A549 (cell line): Measurements from ENCODE around the gene UBTD2. TPM values are rescaled to one million over a fixed set of nuclear protein-coding genes. Genes with fewer than 3 reads are reported as not detected.

Source experiments
- ATAC-seq, 2 experiments: fragments of 200-7000 bp in 1 of 2; fragments of >200 bp in 1 of 2; cut with Nextera tagmentation in 1 of 2; cut with Tn5 transposase in 1 of 2; 3 replicates each; pipeline versions ENCODE4 v1.8.0 to v1.9.1; 2018 to 2020; ENCODE audit warnings: mild to moderate bottlenecking in 1 of 2, moderate library complexity in 1 of 2
- CTCF ChIA-PET: fragments of 300-600 bp; sonication (Branson Sonifier 250); formaldehyde crosslinking; extraction: SDS; loops from one replicate; lab custom pipeline; 2021; ENCODE audit warnings: antibody characterized with exemption, inconsistent platforms; lab: Yijun Ruan, JAX
- POLR2A ChIA-PET: fragments of 350-600 bp; formaldehyde crosslinking; extraction: SDS; loops from one replicate; lab custom pipeline; 2021; ENCODE audit warnings: antibody characterized with exemption, inconsistent platforms; lab: Yijun Ruan, JAX
- DNase-seq, 2 experiments: peaks; one replicate each; pipeline versions ENCODE4 v3.0.0 to v3.0.0-alpha.2; 2011 to 2016; ENCODE audit warnings: low read depth in 1 of 2, low spot score in 1 of 2
- FAIRE-seq: peaks from 2 replicates; lab custom pipeline; 2011; peaks lifted over from hg19 to GRCh38; lab: Jason Lieb, UNC
- H3K27ac ChIP-seq, 2 experiments: fragments of >200 bp; sonication (Bioruptor Twin); formaldehyde crosslinking; 3 replicates each; pipeline ENCODE4 v1.5.1; 2016 to 2017
- H3K4me1 ChIP-seq: fragments of >200 bp; sonication (Bioruptor Twin); formaldehyde crosslinking; 3 replicates; pipeline ENCODE4 v1.6.1; 2016
- H3K4me2 ChIP-seq: fragments of >200 bp; sonication (Bioruptor Twin); formaldehyde crosslinking; 3 replicates; pipeline ENCODE4 v1.6.1; 2016
- H3K4me3 ChIP-seq: fragments of >200 bp; sonication (Bioruptor Twin); formaldehyde crosslinking; 3 replicates; pipeline ENCODE4 v1.5.1; 2016
- H3K9me3 ChIP-seq: fragments of >200 bp; sonication (Bioruptor Twin); formaldehyde crosslinking; 3 replicates; pipeline ENCODE4 v1.6.1; 2016
- BCL3 ChIP-seq: fragments of >200 bp; sonication (Bioruptor Twin); formaldehyde crosslinking; IDR thresholded peaks from 3 replicates; pipeline ENCODE4 v1.6.1; 2016
- BHLHE40 ChIP-seq: IDR thresholded peaks from 2 replicates; pipeline ENCODE4 v1.6.1; 2012; ENCODE audit warnings: low read depth, low read length, inconsistent platforms
- CBX2 ChIP-seq: fragments of 200-600 bp; sonication (generic); IDR thresholded peaks from 2 replicates; pipeline ENCODE4 v1.6.1; 2016; ENCODE audit warnings: low read depth, mild to moderate bottlenecking, borderline replicate concordance
- CHD4 ChIP-seq: fragments of 200-600 bp; sonication (generic); IDR thresholded peaks from 2 replicates; pipeline ENCODE4 v1.6.1; 2016; ENCODE audit warnings: antibody characterized with exemption, mild to moderate bottlenecking, borderline replicate concordance
- EHF ChIP-seq: fragments of 250-450 bp; sonication (Bioruptor Pico); IDR thresholded peaks from 2 replicates; pipeline ENCODE4 v1.5.0; 2020; ENCODE audit warnings: mild to moderate bottlenecking
- FOSB ChIP-seq: fragments of 250-450 bp; sonication (Bioruptor Pico); IDR thresholded peaks from 2 replicates; pipeline ENCODE4 v1.5.0; 2020; ENCODE audit warnings: mild to moderate bottlenecking, moderate library complexity
- GATA3 ChIP-seq: IDR thresholded peaks from 2 replicates; pipeline ENCODE4 v1.6.1; 2012; ENCODE audit warnings: borderline replicate concordance
- HDAC2 ChIP-seq: fragments of 200-600 bp; sonication (generic); IDR thresholded peaks from 2 replicates; pipeline ENCODE4 v1.6.1; 2016
- HES2 ChIP-seq: fragments of >200 bp; sonication (Bioruptor Twin); formaldehyde crosslinking; IDR thresholded peaks from 2 replicates; pipeline ENCODE4 v1.6.1; 2016
- KDM1A ChIP-seq: fragments of 200-600 bp; sonication (generic); IDR thresholded peaks from 2 replicates; pipeline ENCODE4 v1.6.1; 2016; ENCODE audit warnings: low read depth, mild to moderate bottlenecking
- MAFK ChIP-seq: fragments of 450-650 bp; IDR thresholded peaks from 2 replicates; pipeline ENCODE4 v1.6.1; 2014; ENCODE audit not compliant: partially characterized antibody
- MAZ ChIP-seq: fragments of 150-350 bp; IDR thresholded peaks from 2 replicates; pipeline ENCODE4 v1.6.1; 2014; ENCODE audit warnings: antibody characterized with exemption, low read depth, low read length, borderline replicate concordance
- MYC ChIP-seq: IDR thresholded peaks from 2 replicates; pipeline ENCODE4 v1.6.1; 2012; ENCODE audit warnings: mild to moderate bottlenecking, inconsistent platforms, low read length, improper control_type of control experiment, borderline replicate concordance
- RCOR1 ChIP-seq: fragments of 150-350 bp; IDR thresholded peaks from 2 replicates; pipeline ENCODE4 v1.6.1; 2014; ENCODE audit warnings: antibody characterized with exemption, low read length, low read depth
- SMC3 ChIP-seq: fragments of >200 bp; sonication (Bioruptor Twin); formaldehyde crosslinking; IDR thresholded peaks from 3 replicates; pipeline ENCODE4 v1.6.1; 2018; ENCODE audit warnings: inconsistent platforms
- TFCP2L1 ChIP-seq: fragments of 250-450 bp; sonication (Bioruptor Pico); IDR thresholded peaks from 2 replicates; pipeline ENCODE4 v1.5.0; 2021; ENCODE audit warnings: mild to moderate bottlenecking
- TP53 ChIP-seq: fragments of 250-450 bp; sonication (Bioruptor Pico); IDR thresholded peaks from 2 replicates; pipeline ENCODE4 v1.5.0; 2021; ENCODE audit warnings: mild to moderate bottlenecking, moderate library complexity
- ZSCAN20 ChIP-seq: fragments of 250-450 bp; sonication (Bioruptor Pico); IDR thresholded peaks from 2 replicates; pipeline ENCODE4 v1.8.0; 2022; ENCODE audit warnings: mild to moderate bottlenecking, moderate library complexity
- WGBS: methylation state at CpG from one replicate; pipeline ENCODE4 v1.1.6; 2017; ENCODE audit errors: missing lambda C conversion rate; 5-methylcytosine and 5-hydroxymethylcytosine counted together
- polyA plus RNA-seq, 4 experiments: library from polyadenylated mRNA; depleted of rRNA in 3 of 4; stranded (reverse); fragments of >200 nt; fragmentation: RNase III in 1 of 4; extraction: RNeasy Plus Mini Kit Qiagen cat#74134 plus additional on column Dnase treatment in 1 of 4; gene quantifications; 2 replicates in 3 of 4; 3 replicates in 1 of 4; pipeline ENCODE4 v1.2.3, GENCODE V29; 2011 to 2017
- TF ChIP-seq, protein P1 (sequence below): IDR thresholded peaks from 2 replicates; pipeline ENCODE4 v1.6.1; 2012
- TF ChIP-seq, protein P2 (sequence below): fragments of 250-450 bp; sonication (Bioruptor Pico); IDR thresholded peaks from 2 replicates; pipeline ENCODE4 v1.5.0; 2020; ENCODE audit warnings: low read depth, mild to moderate bottlenecking, moderate library complexity
- TF ChIP-seq, protein P3 (sequence below): fragments of 450-650 bp; IDR thresholded peaks from 2 replicates; pipeline ENCODE4 v1.6.1; 2014; ENCODE audit warnings: antibody characterized with exemption

UBTD2 gene
- polyA plus RNA-seq, 2 of the 4 experiments (the other 2 are of a cell fraction), result 16.4 to 20.9 TPM

GRCh38 chr5:172243302-172243701 lies 40.3 kb downstream of the UBTD2 start:
- POLR2A ChIA-PET, result no interaction called here
- no peak for DNase-seq
- TF ChIP-seq TFCP2L1 (CRISPR knock-in tag) (no peak), RCOR1 (no peak), GATA3 (no peak), KDM1A (no peak), MYC (no peak), CBX2 (no peak), BHLHE40 (no peak), SMC3 (no peak), FOSB (no peak), TP53 (CRISPR knock-in tag) (no peak)
- TF ChIP-seq, protein P1, sequence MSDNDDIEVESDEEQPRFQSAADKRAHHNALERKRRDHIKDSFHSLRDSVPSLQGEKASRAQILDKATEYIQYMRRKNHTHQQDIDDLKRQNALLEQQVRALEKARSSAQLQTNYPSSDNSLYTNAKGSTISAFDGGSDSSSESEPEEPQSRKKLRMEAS, result no peak
- TF ChIP-seq, protein P2, sequence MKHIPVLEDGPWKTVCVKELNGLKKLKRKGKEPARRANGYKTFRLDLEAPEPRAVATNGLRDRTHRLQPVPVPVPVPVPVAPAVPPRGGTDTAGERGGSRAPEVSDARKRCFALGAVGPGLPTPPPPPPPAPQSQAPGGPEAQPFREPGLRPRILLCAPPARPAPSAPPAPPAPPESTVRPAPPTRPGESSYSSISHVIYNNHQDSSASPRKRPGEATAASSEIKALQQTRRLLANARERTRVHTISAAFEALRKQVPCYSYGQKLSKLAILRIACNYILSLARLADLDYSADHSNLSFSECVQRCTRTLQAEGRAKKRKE (CRISPR knock-in tag), result no peak
- Histone ChIP-seq H3K4me3 (no peak overlapping the region), H3K4me1 (0 out of 3 replicates have a peak, but pooled peaks cover 5% of the 10 kb centered on the region), H3K4me2 (no peak overlapping the region), H3K27ac (no peak overlapping the region), H3K9me3 (no peaks in the 10 kb centered on the region)
- WGBS, result 95% methylated on average over 3 of the region's 3 CpGs
- FAIRE-seq, result no peak
- ATAC-seq, result no peak
- CTCF ChIA-PET, result no interaction called here

- H3K27ac ChIP-seq, result no peak overlapping the region
- H3K4me1 ChIP-seq, result peaks cover 19% of the 10 kb centered on the region
- 83% methylated on average over 1 of the region's 1 CpG for WGBS
- no peak for FAIRE-seq
- no peak for ATAC-seq
- H3K9me3 ChIP-seq, result no peaks in the 10 kb centered on the region
- CTCF ChIA-PET, result no interaction called here
- H3K4me3 ChIP-seq, result no peak overlapping the region
- H3K4me2 ChIP-seq, result no peak overlapping the region
- TF ChIP-seq MAFK (no peak), ZSCAN20 (CRISPR knock-in tag) (no peak), HDAC2 (no peak), EHF (CRISPR knock-in tag) (no peak), BCL3 (no peak), CHD4 (no peak), HES2 (no peak), RCOR1 (no peak), MAZ (no peak), SMC3 (no peak)
- TF ChIP-seq, protein P3, sequence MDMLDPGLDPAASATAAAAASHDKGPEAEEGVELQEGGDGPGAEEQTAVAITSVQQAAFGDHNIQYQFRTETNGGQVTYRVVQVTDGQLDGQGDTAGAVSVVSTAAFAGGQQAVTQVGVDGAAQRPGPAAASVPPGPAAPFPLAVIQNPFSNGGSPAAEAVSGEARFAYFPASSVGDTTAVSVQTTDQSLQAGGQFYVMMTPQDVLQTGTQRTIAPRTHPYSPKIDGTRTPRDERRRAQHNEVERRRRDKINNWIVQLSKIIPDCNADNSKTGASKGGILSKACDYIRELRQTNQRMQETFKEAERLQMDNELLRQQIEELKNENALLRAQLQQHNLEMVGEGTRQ, result no peak
- TF ChIP-seq, all 56 proteins: peak for 0
- no peak for DNase-seq
- POLR2A ChIA-PET, result no interaction called here
Measured at GRCh38 chr5:172238334-172238733, 45.2 kb downstream of the UBTD2 start.
